CD4-positive, alpha-beta T cell treated with Interferon alpha-2 for 1 hour (primary cell): Measurements from ENCODE around the gene GPR39.
"Not testable (repeated sequence)": the region's sequence is repeated elsewhere in the genome, so short reads cannot be mapped to it uniquely, and the experiment has no call there.

ENCODE experiments used
- DNase-seq, 2 donors: peaks; one replicate each; pipeline ENCODE4 v3.0.0-alpha.2; 2020 to 2022

The GPR39 gene

DNA sequence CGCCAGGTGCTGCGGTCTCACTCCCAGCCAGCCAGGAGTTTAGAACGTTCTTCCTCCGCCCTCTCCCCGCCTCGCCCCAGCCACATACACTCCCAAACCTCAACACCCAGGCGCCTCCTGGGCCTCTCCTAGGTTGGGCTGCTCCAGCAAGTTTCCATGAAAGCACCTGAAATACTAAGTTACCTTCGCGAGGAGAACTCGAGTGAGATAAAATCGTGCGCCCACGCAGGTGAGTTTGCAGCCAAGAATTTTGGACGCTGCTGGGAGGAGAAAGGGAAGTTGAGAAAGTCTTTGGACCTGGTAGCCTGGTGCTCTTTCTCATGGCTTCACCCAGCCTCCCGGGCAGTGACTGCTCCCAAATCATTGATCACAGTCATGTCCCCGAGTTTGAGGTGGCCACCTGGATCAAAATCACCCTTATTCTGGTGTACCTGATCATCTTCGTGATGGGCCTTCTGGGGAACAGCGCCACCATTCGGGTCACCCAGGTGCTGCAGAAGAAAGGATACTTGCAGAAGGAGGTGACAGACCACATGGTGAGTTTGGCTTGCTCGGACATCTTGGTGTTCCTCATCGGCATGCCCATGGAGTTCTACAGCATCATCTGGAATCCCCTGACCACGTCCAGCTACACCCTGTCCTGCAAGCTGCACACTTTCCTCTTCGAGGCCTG, at the start of gene GPR39:
Gene GPR39, plus strand, starts transcription at position 83 of the 673 bp plus-strand sequence.
- DNase-seq, result no peak

DNA sequence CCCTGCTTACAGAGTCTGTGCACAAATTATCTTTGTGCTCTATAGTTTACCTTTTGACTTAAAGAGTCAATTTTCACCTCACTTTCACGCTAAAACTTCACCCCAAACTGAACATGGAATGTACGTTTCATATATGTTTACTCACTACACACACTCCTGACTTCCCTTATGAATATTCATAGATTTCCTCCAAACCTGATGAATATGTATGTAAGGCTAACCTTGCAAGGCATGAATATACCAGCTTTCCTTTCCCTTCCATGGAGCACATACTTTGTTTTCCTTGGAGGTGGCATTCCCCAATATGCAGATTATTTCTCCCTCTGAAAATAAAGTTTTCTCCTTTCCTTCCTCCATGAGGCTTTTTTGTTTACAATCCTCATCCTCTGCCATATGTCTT, 48.4 kb upstream of the GPR39 start:
- no peak for DNase-seq

DNA sequence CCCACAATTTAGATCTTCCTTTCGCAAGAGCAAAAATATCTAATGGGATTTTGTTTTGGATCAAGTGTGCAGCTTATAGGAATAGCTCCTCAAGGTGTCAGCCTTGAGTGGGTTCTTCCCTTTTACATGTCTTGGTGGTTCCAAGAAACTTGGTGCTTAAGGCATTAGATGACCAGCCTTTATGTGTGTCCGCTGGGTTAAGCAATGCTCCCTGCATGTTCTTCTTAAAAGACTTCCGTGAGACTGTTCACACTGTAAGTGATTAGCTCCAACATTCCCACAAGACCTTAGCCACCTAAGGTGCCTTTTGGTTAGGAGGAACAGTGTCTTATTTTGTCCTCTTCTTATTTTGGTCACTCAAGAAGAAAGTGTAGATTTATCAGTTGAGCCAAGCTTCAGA, 44.3 kb upstream of the GPR39 start:
- DNase-seq, result no peak

DNA sequence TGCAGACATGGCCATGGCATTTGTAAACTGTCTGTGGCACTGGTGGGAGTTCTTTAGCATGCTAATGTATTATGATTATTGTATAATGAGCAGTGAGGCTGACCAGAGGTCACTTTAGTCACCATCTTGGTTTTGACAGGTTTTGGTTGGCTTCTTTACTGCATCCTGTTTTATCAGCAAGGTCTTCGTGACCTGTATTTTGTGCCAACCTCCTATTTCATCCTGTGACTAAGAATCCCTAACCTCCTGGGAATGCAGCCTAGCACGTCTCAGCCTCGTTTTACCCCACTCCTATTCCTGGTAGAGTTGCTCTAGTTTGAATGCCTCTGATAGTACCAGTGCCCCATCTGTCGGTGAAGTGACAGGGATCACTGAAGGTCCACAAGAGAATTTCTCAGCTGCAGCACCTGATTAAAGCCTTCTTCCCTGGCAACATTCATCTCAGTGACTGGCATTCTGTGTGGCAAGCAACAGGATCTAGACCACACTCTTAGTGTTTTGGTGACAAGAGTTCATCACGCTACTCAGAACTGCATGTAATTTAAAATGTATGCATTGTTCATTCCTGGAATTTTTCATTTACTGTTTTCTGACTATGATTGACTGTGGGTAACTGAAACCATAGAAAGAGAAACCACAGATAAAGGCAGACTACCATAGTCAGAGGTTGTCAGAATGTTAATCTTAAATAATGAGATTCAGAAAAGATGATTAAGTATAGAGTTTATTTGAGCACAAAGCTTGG, 43.0 kb upstream of the GPR39 start:
- DNase-seq, result no peak

DNA sequence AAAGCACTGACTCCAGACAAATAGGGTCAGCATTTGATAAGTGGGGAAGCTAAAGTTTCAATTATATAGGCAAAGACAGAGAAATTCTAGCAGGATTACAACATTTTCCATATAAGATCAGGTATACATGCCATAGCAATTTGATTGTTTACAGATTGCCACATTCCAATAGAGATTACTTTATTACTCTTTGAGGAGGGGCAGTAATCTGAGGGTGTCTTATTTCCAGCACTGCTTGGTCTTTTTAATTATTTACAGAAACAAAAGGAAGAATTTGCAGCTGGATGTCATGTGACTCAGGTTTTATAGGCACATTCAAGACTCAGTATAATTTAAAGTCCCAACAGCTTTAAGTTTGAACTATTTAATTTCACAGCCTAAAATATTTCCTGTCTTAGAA, 42.5 kb upstream of the GPR39 start:
- DNase-seq, result no peak

DNA sequence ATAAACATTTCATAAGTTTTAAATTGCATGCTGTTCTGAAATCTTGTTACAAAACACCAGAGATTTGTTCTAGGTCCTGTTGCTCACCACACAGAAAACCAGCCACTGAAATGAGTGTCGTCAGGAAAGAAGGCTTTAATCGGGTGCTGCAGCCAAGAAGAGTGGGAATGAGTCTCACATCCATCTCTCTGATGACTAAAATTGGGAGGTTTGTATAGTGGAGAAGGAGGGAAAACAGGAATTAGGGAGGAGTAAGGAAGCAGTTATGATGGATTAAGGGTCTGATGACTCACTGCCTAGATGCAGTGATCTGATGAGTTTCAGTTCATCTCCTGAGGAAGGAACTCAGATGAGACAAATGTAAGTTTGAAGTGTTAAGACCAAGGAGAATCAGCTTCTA, 42.1 kb upstream of the GPR39 start:
- no peak for DNase-seq

DNA sequence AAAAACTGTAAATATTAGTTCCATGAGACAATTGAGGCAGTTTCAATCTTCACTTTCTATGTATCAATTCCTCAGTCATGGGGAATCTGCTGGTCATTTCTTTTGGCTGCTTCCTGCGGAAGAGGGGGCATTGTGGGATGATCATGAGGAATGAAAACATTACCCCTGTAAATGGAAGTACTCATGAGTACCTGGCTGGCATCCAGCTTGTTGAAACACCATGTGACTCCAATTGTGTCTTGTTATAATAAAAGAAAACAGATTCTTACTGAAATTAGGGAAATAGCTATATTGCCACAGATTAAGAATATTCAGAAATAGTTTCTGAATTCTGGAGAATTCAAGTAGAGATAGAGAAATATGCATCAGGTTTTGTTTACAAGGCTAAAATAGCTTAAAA, 41.6 kb upstream of the GPR39 start:
- DNase-seq, result no peak

DNA sequence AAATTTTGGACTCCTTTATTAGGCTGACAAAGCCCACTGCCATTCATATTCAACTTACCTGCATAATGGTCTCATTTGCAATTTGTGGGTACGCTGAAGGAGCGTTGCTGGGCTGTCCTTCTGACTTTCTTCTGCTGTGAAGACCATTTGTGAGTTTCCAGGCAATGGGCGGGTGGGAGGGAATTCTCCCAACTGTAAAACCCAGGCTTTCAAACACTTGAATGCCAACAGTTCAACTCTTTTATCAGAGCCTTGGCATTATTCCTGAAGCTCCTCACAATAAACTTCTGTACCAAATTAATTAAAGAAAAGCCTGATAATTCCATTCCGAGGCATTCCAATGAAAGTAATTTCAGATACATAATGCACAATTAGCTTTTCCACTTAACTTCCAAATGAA, 35.2 kb upstream of the GPR39 start:
- no peak for DNase-seq

DNA sequence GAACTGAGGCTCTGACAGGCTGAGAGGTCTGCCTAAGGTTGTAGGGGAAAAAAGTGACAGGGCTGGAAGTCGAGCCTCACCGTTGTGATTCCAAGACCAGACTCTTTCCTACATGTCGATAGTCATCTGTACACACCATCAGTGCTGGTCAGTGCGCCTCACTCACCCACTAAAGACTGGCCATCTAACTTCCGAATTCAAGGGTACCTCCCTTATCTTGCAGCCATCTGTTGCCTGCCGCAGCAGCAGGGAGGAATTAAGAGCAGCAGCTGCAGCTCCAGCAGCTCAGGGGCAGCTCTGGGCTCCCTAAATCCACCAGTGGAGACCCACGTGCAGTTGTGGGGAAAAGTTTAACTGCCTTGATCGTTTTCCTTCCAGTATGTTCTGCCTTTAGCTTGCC, 32.6 kb upstream of the GPR39 start:
- DNase-seq, result no peak

DNA sequence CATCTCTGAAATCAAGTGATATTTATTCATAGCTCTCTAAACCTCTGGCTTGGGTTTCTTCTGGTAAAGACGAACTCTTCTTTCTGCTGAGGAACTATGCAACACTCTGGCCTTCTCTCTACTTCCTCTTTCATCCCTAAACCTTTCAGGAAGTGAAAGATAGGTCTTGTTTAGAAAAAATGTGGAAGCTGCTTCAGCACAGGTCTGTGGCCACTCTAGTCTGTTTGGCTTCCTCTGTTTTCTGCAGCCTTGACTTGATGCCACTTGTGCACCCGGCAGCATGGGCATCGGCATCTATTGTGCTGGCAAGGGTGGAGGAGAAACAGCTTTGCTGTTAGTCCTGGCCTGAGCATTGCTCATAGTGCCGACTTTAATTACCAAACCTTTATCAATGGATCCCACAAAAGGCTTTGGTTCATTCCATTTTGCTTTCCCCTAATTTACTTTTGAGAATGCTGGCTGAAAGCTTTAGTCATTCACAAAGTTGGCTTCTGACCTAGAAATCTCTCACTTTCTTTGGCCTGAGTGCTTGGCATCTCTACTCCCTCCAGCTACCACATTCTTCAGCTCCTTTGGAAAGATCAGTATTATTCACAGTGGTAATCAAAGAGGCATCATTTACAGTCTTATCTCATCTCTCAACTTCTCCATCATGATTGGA, 32.0 kb upstream of the GPR39 start:
- peak in 1 of 2 donors; percentile 5 for DNase-seq

DNA sequence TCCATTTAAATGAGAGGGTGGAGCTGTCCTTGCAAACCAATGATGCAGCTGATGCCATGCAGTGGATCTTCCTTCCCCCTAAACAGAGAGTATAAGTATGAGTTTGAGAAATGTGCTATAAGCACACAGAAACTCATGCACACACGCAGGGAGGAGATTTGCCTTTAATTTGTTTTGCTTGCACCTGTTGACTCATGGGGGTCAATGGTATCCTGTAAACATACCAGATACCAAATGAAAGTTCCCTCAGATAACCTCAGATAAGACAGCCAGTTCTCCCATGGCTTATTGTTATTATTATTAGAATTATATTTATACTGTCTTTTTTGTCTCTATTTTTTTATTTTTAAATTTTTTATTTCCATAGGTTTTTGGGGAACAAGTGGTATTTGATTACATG, 29.5 kb upstream of the GPR39 start:
- DNase-seq, result no peak

DNA sequence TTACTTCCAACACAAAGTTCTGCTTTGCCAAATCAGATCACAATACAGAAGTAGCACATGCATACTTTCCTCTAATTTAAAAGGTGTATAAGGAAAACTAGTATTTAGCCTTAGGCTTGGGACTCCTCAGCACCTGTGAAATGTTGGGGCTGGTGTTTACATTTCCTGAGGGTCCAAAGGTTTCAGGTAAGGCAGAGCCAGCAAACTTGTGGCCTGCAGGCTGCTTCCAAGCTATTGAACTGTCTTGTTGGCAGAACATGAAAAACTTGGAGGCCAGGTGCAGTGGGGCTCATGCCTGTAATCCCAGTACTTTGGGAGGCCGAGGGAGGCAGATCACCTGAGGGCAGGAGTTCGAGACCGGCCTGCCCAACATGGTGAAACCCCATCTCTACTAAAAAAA, 26.5 kb upstream of the GPR39 start:
- DNase-seq, result no peak

DNA sequence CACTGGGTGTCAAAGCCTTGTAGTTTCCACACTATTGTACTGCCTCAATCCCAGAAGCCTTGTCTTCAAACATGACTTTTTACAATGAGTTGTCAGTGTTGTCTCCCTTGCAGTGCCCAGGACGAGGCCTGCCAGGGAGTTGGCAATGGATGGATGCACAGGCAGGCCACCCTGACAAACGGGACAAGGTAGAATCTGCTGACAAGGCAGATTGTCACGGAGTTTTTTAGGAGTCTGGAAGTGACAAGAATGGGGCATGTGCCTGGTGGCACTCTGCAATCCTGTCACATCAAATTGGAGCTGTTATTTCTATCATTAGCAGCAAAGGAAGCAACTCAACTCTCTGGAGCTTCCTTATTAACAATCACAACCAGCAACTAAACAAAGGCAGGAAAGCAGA, 25.2 kb upstream of the GPR39 start:
- DNase-seq, result no peak

DNA sequence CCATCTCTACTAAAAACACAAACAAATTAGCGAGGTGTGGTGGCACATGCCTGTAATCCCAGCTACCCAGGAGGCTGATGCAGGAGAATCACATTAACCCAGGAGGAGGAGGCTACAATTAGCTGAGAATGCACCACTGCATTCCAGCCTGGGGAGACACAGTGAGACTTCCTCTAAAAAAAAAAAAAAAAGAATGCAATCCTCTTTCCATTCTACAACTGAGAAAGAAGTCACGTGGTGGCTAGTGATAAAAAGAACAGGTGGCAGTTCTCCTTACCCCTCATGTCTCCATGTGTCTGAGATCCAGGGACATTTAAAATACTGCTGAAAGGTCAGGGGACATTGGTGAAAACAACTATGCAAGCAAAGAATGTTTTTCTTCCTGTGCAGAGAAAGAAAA, 24.4 kb upstream of the GPR39 start:
- DNase-seq, result no peak

DNA sequence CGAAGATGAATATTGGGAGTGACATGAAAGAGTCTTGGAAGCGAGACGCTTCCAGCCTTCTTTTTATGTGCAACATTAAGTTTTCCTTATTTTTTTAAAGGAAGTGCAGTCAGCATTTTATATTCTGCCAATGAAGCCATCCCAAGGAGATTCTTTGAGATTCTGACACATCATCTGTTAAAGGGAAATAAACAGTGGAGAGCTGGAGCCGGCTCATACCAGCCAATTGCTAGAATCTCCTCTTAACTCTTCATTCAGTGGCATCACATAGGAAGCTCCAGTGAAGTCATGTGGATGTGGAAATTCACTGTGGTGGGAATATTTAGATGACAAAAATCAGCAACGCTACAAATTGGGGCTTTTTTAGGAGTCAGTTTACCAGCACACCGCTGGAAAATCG, 23.7 kb upstream of the GPR39 start:
- DNase-seq, result no peak

DNA sequence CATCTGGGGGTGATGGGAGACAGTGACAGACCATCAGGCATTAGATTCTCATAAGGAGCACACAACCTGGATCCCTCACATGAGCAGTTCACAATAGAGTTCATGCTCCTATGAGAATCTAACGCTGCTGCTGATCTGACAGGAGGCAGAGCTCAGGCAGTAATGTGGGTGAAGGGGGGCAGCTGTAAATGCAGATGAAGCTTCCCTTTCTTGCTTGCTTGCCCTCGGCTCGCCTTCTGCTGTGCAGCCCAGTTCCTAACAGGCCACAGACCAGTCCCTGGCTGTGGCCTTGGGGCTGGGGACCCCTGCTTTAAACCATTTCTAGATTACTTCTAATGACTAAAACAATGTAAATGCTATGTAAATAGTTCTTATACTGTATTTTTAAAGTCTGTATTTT, 19.6 kb upstream of the GPR39 start:
- DNase-seq, result not testable (repeated sequence)

DNA sequence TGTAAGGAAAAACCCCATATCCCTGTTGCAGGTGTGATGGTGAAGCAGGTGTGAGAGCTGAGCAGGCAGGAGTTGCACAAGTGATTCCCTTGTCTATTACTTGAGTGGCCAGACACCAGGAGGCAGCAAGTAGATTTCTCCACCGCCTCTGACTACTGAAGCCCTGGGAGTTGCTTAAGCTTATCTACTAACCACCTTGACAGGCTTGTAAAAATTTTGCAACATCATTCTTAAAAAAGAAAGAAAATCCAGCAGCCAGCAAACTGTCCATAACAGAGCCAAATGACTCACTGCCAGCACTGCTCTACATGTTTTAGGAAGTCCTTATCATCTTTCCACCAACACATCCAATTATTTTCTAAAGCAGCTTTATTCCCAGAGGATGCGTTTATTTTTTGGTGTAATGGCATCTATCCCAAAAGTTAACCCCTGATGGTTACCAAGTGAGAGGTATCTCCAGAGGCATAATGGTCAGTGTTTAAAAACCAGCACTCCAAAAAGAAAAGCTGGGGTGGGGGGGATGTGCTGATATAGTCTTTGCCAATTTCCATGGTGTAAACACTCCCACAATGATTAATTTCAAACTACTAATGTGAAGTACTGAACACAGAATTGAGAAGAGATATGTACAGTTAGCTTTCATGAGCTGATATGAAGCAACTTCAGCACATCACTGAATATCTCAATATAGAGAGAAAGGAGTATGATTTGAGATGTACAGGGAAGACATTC, 16.3 kb upstream of the GPR39 start:
- DNase-seq, result no peak

DNA sequence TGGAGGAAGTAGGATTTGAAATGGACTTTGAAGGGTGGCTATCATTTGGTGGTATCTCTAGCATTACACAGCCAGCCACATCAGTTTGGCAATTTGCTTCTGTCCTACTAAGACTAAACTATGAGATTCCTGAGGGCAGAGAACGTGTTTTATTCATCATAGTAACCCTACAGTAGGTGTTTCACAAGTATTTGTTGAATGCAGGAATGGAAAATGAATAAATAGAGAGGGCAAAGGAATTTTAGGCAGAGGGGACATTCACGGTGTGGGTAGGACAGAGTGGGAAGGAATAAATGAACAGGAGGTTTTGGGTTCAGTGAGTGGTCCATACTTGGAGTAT, 15.7 kb upstream of the GPR39 start:
- no peak for DNase-seq

DNA sequence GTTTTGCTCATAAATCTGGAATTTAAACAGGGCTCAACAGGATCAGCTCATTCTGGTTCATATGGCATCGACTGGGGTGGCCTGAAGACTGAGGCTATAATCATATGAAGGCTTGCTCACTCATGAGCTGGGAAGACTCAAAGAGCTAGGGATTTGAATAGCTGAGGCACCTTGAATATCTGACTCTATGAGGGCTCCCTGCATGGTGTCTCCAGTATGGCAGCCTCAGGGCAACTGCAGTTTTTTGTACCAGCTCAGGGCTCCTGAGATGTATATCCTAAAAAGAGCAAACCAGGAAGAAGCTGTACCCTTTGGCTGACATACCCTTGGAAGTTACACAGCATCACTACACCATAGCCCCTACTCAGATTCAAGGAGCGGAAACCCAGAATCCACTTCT, 15.3 kb upstream of the GPR39 start:
- no peak for DNase-seq

DNA sequence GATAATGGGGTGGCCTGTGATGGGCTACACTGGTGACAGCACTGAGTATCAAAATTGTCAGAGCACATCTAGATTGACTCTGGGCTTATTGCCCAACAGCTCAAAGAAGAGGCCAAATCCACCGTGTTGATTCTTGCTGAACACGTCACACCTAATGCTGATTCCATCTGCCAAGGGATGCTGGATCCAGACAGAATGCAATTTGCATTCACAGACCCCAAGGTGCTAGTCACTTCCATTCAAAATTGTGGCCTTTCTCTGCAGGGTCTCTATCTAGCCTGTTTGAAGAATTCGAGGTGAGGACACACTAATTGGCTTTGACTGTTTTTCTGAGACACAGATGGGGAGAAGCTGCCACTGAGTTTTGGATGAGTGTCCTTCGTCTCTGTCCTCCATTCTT, 13.5 kb upstream of the GPR39 start:
- no peak for DNase-seq

DNA sequence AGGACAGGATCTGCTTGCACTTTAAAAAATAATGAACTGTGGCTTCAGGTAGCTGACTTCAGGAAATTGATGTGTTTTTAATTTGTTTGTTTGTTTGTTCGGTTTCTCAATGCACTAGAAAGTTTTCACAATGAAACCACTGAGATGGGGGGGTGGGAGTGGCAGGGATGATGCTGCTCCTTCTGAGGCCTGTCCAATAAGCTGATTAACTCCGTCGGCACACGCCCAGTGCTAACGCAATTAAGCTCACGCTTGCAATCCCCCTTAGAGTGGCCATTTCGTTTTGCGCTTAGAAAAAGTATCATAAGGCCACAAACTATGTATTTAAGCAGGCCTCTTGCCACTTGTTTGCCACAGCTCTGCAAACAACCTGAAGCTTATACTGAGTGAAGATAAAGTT, 12.5 kb upstream of the GPR39 start:
- DNase-seq, result no peak

DNA sequence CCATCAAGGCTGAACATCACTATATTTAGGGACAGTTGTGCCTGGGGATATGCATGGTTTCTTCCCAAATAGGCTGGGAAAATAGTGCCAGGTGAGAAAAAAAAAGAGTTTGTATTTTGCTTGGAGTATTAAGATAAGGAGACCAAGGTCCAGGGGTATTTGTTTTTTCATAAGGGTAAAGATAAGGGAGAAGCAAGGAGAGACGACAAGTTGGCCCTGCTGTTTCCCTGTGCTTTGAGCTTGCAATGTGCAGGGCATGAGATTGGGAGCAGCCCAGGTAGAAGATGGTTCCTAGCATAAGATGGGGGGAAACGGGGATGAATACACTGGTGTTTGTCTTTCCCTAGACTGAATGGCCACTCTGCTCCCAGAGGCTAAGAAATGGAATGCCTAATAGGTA, 8.8 kb upstream of the GPR39 start:
- no peak for DNase-seq

DNA sequence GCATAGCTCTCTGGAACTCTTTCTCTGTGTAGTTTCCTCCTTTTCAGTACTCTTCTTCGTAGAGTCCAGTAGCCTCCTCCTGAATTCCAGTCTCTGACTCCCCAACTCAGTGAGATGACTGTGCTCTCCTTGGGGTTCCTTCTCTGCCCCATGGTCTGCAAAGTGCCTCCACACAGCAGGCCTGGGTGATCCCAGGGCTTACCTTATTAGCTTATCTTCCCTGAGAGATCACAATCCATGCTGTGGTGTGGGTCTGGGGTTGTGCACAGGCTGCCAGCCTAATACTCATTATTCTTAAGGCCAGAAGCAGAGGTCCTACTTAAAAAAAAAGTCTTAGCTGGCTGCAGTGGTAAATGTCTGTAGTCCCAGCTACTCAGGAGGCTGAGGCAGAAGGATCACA, 4.6 kb upstream of the GPR39 start:
- DNase-seq, result no peak

DNA sequence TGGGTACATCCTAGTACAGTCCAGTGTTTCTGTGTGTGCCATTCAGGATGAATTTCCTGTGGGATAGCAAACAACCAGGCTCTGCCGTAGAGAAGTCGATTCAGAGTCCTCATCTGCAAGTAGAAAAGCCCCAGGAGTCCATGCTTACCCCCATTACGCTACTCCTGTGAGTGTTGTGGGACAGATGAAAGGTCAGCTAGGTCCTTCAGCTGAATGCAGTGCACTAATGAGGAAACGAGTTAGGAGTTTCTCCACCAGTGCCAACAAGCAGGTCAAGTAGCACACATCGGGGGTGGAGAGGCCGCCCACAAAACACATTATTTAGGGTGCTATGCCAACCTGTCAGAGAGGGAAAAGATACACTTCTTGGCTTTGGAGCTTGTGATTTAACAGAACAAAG, 2.5 kb upstream of the GPR39 start:
- DNase-seq, result no peak
